NCI-H82 treated with DMSO at 0.1 percent for 48 hours (cell line): ENCODE results near the gene SLC15A2.
"Not testable (repeated sequence)": the region's sequence is repeated elsewhere in the genome, so short reads cannot be mapped to it uniquely, and the experiment has no call there.

Experiments
- DNase-seq: peaks from one replicate; lab custom pipeline; 2025; ENCODE audit not compliant: unreplicated experiment; lab: John Stamatoyannopoulos, UW

SLC15A2 gene

DNA sequence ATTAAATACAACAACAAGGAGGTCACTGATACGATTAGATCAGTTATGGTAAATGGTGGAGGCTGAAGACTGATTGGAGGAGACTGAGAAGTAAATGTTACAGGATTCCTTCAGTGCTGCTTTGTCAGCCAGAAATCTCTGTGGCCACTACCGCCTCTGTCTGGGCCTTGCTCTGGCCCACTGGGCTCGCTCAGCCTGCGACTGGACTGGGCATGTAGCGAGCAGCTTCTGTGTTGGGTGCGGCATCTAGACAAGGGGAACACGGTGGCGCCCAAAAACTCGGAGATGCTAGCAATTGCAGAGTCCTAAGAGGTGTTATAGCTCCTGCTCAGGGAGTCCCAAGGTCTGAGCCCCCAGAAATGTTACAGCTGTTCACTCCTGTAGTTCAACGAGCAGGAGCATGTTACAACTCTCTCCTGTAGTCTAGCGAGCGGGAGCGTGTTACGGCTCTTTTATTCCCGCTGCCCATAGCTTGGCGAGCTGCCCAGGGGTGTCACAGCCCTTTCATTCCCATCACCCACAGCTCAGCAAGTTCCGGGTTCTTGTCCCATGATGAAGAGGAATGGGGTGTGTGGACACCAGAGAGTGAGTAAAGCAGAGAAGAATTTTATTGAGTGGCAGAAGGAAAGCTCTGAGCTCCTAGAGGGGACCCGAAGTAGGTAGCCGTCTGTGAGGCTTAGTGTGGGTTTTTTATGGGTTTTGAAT, 24.7 kb downstream of the SLC15A2 start:
- peak; percentile 23 for DNase-seq

DNA sequence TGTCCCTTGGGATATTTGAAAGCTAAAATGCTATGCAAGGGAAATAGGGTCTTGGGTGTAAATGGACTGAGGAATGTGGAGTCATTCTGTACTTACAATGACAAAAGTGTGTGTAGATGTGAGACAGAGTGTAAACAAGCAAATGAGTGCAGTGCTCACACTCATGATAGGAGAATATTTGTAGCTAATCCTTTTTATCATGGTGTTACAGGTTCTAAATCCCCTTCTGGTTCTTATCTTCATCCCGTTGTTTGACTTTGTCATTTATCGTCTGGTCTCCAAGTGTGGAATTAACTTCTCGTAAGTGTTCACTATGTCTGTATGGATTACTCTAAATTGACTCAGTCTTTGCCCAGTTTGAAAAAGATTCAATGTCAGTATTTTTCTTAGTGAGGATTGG, 30.5 kb downstream of the SLC15A2 start:
- DNase-seq, result peak; percentile 74

DNA sequence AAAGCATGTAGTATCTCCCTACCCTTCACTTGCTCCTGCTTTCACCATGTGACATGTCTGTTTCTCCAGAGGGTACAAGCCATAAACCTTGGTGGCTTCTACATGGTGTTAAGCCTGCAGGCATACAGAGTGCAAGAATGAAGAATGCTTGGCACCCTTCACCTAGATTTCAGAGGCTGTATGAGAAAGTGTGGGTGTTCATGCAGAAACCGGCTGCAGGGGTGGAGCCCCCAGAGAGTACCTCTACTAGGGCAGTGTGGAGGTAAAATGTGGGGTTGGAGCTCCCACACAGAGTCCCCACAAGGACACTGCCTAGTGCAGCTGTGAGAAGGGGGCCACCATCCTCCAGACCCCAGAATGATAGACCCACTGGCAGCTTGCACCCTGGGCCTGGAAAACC, 32.2 kb downstream of the SLC15A2 start:
- DNase-seq, result no peak

DNA sequence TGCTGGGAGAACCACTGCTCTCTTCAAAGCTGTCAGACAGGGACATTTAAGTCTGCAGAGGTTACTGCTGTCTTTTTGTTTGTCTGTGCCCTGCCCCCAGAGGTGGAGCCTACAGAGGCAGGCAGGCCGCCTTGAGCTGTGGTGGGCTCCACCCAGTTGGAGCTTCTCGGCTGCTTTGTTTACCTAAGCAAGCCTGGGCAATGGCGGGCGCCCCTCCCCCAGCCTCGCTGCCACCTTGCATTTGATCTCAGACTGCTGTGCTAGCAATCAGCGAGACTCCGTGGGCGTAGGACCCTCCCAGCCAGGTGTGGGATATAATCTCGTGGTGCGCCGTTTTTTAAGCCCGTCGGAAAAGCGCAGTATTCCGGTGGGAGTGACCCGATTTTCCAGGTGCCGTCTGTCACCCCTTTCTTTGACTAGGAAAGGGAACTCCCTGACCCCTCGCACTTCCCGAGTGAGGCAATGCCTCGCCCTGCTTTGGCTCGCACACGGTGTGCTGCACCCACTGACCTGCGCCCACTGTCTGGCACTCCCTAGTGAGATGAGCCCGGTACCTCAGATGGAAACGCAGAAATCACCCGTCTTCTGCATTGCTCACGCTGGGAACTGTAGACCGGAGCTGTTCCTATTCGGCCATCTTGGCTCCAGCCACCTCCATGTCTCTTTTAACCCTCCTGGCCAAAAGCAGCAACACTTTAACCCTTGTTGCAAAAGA, 44.1 kb downstream of the SLC15A2 start:
- DNase-seq, result not testable (repeated sequence)

DNA sequence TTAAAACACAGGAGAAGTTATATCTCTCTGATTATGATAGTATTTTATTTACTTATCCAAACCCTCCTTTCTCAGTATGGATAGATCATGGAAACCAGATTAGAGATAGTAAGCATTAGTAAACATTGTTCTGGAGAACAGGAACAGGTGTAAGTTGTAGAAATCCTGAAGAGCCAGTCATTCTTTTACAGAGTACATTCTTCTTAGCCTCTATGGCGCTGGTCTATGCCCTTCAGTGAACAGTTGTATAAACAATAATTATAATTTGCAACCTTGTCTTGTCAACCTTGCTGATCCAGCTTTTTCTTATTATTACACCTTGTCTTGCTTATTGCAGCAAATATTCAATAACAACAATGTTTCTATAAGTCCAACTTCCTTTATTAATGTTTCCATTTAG, 47.4 kb downstream of the SLC15A2 start:
- DNase-seq, result no peak

DNA sequence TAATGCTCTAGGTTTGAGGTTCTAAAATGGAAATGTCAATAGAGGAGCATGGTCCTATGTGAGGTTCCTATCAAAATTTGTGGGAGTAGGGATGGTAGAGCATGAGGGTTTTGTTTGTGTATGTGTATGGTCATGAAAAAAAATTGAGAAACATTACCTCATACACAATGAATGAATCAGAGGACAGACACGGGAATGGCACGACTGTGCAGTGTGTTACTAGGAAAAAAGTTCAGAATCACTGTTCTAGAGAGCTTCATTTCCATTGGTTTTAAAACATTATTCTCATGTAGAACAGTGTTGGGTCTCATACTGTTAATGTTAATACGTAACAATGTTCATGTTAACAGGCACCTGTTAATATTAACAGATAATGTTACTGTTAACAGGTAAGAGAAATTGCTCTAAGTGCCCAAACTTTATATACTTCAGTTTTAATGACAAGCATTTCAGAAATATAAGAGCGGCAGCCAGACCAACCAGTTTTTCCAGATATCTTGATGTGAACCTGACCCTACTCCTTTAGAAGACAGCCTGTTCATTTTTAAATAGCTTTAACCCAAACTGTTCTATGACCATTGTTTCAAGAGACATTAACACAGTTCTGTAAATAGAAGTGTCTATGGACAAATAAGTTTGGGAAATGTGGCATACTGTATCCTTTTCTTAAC, 48.0 kb downstream of the SLC15A2 start:
- DNase-seq, result no peak

DNA sequence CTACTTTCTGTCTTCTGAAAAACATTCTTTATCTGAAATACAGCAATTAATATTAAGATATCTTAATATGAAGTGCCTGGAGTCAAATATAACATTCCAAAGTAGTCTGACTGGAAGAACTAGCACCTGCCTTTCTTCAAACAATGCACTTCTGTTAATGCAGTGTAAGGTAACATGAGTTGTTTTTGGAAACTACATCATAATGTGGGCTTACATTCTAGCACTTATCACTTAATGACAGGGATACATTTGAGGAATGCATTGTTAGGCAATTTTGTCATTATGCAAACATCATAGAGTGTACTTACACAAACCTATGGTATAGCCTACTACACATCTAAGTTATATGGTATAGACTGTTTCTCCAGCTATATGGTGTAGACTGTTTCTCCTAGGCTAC, 49.2 kb downstream of the SLC15A2 start:
- no peak for DNase-seq

DNA sequence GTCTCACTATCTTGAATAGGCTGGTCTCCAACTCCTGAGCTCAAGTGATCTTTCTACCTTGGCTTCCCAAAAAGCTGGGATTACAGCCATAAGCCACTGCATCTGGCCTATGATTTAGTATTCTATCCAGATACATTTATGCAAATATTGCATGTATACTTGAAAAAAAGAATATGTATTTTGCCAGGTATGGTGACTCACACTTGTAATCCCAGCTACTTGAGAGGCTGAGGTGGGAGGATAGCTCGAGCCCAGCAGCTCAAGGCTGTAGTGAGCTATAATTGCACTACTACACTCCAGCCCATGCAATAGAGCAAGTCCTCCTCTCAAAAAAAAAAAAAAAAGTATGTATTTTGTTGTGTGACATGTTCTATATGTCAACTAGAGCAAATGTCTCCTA, 54.4 kb downstream of the SLC15A2 start:
- DNase-seq, result no peak

DNA sequence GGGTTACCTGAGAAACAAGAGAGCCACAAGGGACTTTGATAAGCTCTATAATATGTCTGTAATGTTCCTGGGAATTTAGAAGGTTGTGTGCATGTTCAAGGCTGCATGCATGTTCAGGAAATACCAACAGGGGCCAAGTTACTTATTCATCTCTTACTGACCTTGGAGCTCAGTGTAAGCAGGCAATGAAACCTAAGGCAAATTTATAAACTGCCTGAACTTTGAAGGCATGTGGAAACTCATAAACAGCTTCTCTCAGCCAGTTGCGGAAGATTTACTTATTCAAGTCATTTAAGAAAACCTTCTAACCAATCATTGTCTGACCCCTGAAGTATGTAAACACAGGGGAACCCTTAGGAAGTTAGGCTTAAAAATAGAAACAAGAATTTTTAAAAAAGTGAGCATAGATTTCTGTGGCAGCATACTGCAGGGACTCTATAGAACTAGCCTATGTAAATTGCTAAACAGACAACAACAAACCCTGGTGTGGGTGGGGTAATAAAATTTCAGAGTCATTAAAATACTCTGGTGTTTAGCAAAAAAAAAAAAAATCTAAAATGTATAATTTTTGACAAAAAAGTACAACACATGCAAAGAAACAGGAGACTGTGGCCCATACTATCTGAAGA, 57.2 kb downstream of the SLC15A2 start:
- DNase-seq, result no peak

DNA sequence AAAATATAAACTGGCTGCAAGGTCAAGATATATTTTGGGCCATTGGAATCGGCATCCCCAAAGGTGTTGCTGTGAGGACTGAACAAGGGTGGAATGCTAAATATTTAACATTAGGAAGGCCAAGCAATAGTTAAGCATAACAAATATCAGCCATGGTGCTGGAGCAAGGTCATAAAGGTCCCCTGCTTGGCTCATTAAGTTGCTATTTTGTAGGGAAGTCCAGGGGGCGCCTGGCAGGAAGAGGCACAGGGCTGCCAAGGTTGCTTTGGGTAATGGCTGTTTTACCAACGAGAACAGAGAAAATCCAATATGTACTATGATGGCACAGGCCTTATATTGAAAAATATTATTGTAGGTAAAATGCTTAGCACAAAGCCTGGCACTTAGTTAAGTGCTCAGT, 62.2 kb downstream of the SLC15A2 start:
- DNase-seq, result no peak

DNA sequence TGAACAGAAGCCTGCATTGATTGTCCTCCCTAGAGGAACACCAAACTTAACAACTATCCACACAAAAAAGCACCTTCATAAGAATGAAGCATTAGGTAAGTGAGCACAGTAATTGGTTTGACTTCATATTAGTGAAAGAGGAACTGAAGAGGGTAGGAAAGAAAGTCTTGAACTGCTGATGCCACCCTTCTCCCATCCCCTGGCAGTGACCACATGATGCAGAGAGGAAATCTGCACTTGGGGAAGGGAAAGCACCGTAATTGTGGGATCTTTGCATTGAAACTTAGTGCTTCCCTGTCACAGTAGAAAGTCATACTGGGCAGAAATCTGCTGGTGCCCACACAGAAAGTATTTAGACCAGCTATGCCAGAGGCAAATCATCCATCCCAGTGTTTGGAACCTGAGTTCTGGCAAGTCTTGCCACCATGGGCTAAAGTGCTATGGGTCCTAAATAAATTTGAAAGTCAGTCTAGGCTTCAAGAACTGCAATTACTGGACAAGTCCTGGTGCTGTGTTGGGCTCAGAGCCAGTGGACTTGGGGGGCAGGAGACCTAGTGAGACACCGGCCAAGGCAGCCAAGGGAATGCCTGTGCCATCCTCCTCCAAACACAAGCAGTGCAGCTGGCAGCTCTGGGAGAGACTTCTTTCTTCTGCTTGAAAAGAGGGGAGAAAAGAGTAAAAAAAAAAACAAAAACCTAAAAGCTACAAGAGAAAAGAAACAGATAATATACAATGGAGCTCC, 63.6 kb downstream of the SLC15A2 start:
- DNase-seq, result no peak

DNA sequence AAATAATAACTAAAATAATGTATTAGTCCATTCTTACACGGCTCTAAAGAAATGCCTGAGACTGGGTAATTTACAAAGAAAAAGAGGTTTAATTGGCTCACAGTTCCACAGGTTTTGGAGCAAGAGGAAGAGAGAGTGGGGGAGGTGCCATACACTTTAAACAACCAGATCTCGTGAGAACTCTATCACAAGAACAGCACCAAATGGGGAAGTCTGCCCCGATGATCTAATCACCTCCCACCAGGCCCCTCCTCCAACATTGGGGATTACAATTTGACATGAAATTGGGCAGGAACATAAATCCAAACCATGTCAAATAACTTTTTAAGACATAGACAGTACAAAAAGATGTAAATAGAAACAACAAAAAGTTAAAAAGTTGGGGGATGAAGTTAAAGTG, 64.6 kb downstream of the SLC15A2 start:
- DNase-seq, result no peak

DNA sequence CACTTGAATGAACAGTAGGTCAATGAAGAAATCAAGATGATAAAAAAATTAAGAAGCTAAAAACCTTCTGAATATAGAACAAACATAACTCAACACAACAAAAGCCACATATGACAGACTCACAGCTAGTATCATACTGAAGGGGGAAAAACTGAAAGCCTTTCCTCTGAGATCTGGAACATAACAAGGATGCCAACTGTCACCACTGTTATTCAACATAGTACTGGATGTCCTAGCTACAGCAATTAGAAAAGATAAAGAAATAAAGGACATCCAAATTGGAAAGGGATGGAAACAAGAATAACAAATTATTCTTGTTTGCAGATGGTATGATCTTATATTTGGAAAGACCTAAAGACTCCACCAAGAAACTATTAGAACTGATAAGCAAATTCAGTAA, 67.1 kb downstream of the SLC15A2 start:
- no peak for DNase-seq

DNA sequence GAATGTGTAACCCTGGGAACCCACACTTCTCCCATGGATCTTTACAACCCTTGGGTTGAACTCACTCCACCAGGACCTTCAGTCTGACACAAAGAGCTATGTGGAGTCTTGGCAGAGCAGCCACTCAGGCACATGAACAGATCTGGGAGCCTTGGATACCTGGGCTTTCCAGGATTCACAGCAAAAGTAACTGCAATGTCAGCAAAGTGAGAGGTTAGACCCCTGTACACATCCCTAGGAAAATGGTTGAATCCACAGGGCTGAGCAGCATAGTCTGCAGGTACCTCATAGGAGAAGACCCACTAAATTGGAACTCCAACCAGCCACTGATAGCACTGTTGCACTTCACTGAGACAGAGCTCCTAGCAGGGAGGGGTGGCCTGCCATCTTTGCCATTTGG, 68.2 kb downstream of the SLC15A2 start:
- no peak for DNase-seq

DNA sequence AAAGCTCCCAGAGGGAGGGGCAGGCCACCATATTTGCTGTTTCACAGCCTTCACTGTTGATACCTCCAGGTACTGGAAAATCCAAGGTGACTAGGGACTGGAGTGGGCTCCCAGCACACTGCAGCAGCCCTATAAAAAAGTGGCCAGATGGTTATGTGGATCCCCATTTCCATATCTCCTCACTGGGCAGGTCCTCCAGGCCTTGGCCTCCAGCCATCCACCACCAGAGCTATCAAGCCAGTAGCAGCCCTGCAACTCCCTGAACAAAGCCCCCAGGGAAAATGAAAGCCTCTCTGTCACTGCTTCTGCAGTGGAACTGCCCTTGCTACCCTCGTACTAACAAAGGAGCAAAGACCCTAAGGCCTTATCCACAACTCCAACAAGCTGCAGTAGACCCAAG, 69.4 kb downstream of the SLC15A2 start:
- DNase-seq, result no peak

DNA sequence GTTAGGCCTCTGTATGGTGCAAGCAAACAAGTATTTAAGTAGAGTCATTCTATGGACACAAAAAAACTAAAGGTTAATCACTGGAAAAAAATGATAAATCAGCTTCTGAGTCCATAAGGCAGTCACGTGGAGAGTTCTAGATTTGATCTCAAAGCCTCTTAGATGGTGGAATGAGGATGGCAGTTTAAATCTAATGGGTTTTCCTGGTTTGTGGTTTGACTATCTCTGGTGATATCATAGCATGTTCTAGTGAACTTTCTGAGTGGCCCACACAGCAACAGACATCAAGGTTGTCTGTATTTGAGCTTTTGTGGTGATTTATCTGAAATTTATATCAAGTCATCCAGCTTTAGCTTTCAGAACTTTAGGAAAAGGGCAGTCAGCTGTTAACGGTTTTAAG, 75.4 kb downstream of the SLC15A2 start:
- DNase-seq, result no peak

DNA sequence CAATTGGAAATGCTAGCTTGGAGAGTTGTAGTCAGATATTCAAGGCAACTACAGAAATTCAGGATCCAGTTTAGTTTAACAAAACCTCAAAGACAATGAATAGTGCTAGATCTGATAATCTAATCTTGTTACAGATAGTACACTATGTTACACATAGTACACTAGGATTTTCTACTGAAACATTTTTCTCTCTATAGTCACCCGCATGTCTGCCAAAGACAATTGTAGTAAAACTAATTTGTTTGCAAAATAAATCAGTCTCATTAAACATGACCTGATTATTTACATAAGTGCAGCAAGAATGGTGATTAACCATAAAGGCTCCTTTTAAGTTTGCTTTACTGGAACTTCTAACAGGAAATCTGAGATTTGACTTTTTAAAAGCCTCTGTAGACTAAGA, 75.8 kb downstream of the SLC15A2 start:
- DNase-seq, result no peak

DNA sequence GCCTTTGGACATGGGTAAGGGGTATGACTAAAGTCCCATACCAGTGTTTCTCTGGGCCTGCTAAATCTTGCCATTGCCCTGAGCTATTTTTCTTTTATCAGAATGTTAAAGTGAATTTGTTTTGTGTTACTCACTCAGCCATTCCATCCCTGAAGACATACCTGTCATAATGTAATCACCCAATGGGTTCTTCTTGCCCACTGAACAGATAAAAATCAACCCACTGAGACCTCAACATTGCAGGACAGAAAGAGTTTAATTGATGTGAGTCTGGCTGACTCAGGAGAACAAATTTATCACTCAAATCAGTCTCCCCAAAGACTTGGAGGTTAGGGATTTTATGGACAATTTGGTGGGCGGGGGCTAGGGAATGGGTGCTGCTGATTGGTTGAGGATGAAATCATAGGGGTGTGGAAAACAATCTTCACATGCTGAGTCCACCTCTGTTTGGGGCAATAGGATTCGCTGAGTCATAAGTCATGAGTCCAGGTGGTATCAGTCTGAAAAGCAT, 80.5 kb downstream of the SLC15A2 start:
- no peak for DNase-seq

DNA sequence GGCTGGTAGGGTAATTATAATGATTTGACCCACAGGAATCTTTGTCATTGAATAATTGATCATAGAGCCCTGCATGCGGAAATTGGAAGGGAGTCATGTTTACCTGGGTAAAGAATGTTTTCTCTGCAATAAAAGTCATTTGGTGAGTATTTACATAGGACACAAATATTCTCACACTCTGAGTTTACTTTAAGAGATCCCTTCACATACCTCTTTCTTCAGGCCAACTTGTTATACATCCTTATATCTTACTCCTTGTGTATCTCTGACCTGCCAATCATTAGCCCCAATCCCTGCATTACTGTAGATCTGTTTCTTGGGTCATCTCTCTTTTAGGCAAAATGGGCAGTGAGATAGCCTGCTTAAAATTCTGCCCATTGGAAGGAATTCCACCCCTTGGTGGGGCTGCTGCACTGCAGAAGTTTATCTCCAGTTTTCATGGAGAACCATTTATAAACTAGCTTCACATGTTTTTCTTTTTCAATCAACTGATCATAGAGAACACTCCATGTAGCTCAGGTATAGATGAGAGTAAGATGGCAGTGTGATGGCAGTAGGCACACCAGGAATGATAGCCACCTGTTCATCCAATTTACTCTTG, 81.6 kb downstream of the SLC15A2 start:
- no peak for DNase-seq

DNA sequence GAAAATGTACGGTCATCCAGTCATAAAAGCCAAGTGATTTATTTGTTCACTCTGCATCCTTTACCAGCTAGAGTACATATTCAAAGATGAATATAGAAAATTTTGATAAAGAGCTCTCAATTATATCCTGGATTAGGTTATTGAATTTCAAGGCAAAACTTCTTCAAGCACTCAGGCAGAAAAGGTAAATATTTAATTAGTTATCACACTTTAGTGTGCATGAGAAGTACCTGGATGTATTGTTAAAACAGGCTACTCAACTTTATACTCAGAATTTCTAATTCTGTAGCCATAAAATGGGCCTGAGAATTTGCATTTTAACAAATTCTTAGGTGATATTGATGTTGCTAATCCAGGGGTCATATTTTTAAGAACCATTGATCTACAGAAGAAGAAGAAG, 82.5 kb downstream of the SLC15A2 start:
- DNase-seq, result no peak

DNA sequence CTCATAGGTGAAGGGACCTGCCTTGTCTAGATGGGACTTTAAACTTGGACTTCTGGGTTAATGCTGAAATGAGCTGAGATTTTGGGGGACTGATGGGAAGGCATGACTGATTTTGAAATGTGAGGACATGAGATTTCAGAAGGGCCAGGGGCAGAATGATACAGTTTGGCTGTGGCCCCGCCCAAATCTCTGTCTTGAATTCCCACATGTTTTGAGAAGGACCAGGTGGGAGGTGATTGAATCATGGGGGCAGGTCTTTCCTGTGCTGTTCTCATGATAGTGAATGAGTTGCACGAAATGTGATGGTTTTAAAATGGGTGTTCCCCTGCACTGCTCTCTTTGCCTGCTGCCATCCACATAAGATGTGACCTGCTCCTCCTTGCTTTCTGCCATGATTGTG, 85.0 kb downstream of the SLC15A2 start:
- no peak for DNase-seq
